Ovary (tissue), 3 donors: ENCODE measurements around the gene CACHD1.

Experiments used
- POLR2A ChIP-seq: fragments of 450-650 bp; IDR thresholded peaks from one replicate; pipeline ENCODE4 v1.6.1; 2017; ENCODE audit warnings: antibody characterized with exemption, mild to moderate bottlenecking, moderate library complexity
- TF ChIP-seq, protein P1 (sequence below), 3 donors: fragments of 450-650 bp in 2 of 3; fragments of 200-600 bp in 1 of 3; IDR thresholded peaks; one replicate each; pipeline versions ENCODE4 v1.5.1 to v1.8.0; 2016 to 2022; ENCODE audit warnings: antibody characterized with exemption in 3 of 3, mild to moderate bottlenecking in 1 of 3
- donor health status: DM: no; HTN: no; CAD: no.

- no peak for TF ChIP-seq POLR2A
- TF ChIP-seq, protein P1, sequence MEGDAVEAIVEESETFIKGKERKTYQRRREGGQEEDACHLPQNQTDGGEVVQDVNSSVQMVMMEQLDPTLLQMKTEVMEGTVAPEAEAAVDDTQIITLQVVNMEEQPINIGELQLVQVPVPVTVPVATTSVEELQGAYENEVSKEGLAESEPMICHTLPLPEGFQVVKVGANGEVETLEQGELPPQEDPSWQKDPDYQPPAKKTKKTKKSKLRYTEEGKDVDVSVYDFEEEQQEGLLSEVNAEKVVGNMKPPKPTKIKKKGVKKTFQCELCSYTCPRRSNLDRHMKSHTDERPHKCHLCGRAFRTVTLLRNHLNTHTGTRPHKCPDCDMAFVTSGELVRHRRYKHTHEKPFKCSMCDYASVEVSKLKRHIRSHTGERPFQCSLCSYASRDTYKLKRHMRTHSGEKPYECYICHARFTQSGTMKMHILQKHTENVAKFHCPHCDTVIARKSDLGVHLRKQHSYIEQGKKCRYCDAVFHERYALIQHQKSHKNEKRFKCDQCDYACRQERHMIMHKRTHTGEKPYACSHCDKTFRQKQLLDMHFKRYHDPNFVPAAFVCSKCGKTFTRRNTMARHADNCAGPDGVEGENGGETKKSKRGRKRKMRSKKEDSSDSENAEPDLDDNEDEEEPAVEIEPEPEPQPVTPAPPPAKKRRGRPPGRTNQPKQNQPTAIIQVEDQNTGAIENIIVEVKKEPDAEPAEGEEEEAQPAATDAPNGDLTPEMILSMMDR (IDR thresholded peaks at IDR 0.05), result no peak
Measured at GRCh38 chr1:64701071-64701470, 231.1 kb downstream of the CACHD1 start.
